ENCODE measurements around the gene RBFOX2.

RBFOX2 gene

GRCh38 chr22:35973388-35973787 is 55.2 kb downstream of the RBFOX2 start:
- no peaks in the 10 kb centered on the region for H3K27me3 Mint-ChIP-seq (ENCODE audit: low read depth, poor library complexity)
- no peak for DNase-seq
- peaks cover 90% of the 10 kb centered on the region for H3K4me1 Mint-ChIP-seq
- H3K36me3 Mint-ChIP-seq (ENCODE audit: low read depth) = no peaks in the 10 kb centered on the region
- no peak overlapping the region for H3K4me3 Mint-ChIP-seq
- H3K9me3 Mint-ChIP-seq = no peaks in the 10 kb centered on the region
- TF ChIP-seq, protein P1, sequence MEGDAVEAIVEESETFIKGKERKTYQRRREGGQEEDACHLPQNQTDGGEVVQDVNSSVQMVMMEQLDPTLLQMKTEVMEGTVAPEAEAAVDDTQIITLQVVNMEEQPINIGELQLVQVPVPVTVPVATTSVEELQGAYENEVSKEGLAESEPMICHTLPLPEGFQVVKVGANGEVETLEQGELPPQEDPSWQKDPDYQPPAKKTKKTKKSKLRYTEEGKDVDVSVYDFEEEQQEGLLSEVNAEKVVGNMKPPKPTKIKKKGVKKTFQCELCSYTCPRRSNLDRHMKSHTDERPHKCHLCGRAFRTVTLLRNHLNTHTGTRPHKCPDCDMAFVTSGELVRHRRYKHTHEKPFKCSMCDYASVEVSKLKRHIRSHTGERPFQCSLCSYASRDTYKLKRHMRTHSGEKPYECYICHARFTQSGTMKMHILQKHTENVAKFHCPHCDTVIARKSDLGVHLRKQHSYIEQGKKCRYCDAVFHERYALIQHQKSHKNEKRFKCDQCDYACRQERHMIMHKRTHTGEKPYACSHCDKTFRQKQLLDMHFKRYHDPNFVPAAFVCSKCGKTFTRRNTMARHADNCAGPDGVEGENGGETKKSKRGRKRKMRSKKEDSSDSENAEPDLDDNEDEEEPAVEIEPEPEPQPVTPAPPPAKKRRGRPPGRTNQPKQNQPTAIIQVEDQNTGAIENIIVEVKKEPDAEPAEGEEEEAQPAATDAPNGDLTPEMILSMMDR (IDR thresholded peaks at IDR 0.05) = no peak
- H3K27ac Mint-ChIP-seq = peak overlapping the region; percentile 95

GRCh38 chr22:35972559-35972958 is 56.1 kb downstream of the RBFOX2 start:
- TF ChIP-seq, protein P1 (IDR thresholded peaks at IDR 0.05) = no peak
- Mint-ChIP-seq H3K27me3 (ENCODE audit: low read depth, poor library complexity) (no peaks in the 10 kb centered on the region), H3K9me3 (no peaks in the 10 kb centered on the region), H3K4me3 (peak overlapping the region; percentile 27), H3K4me1 (peaks cover 91% of the 10 kb centered on the region), H3K36me3 (ENCODE audit: low read depth) (peaks cover 5% of the 10 kb centered on the region), H3K27ac (peak overlapping the region; percentile 95)
- DNase-seq = no peak

DNA sequence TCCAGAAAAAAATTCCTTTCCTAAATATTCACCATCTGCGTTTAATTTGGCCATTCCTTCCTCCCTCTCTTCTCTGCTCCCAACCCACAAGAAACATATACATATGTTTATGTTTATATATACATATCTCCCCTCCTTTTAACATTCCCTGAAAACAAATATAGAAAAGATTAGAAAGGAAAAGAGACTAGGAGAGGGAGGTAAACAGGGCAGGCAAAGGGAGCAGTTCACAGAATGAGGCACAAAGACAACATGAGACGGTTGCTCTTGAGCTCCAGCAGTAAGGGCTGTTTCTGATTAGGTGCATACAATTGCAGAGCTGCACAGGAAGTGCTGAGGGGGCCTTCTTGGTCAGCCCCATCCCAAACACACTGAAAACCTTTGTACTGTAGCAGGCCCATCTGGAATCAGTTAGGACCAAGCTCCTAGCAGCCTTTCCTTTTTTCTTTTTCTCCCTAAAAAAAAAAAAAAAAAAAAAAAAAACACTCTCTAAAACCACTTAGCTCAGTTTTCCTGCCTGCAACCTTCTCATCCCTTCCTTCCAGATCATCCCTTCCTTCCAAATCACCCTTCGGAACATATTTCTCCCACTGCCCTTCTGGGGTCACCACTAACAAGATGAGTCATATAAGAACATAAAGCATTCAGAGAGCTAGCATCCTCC is 57.0 kb downstream of the RBFOX2 start:
- Mint-ChIP-seq H3K9me3 (no peaks in the 10 kb centered on the region), H3K4me3 (peak overlapping the region; percentile 64), H3K27ac (peak overlapping the region; percentile 98), H3K4me1 (peaks cover 85% of the 10 kb centered on the region), H3K36me3 (ENCODE audit: low read depth) (peaks cover 13% of the 10 kb centered on the region), H3K27me3 (ENCODE audit: low read depth, poor library complexity) (no peaks in the 10 kb centered on the region)
- DNase-seq = peak; percentile 29
- TF ChIP-seq, protein P1 (IDR thresholded peaks at IDR 0.05) = no peak

DNA sequence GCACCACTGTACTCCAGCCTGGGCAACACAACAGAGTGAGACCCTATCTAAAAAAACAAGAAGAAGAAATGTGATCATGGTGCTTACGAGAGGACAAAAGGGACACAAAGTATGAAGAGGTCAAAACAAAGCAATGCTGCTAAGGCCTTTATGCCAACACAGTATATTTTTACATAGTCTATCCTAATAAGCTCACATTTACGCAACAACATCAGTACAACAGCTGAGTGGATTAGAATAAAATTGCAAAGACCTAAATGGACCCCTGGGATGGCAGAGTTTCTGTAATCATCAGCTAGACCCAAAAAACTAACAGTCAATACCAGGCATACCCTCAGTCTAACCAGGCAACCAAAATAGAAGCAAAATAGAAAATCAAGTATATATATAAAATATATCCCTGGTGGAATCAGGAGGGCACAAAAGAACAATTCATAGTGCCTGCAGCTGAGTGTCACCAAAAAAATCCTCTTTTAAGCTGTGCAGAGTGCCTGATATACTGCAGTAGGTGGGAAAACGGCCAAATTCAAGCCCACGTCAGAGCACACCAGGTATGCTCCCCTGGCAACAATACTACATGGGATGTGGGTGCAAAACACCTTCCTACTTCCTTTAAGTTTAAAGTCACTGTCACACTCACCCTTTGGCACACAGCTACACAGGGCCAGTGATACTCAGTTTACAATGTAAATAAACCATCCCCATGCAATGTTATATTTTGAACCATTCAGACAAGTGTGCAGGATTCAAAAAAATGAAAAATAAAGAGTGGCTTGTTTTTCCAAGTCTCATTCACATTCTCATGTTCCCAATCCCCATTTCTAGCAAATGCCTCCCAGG is 57.8 kb downstream of the RBFOX2 start:
- H3K9me3 Mint-ChIP-seq = no peaks in the 10 kb centered on the region
- no peaks in the 10 kb centered on the region for H3K27me3 Mint-ChIP-seq (ENCODE audit: low read depth, poor library complexity)
- DNase-seq = no peak
- peaks cover 80% of the 10 kb centered on the region for H3K4me1 Mint-ChIP-seq
- peak overlapping the region; percentile 68 for H3K4me3 Mint-ChIP-seq
- TF ChIP-seq, protein P1 (IDR thresholded peaks at IDR 0.05) = no peak
- H3K36me3 Mint-ChIP-seq (ENCODE audit: low read depth) = peaks cover 16% of the 10 kb centered on the region
- peak overlapping the region; percentile 98 for H3K27ac Mint-ChIP-seq

DNA sequence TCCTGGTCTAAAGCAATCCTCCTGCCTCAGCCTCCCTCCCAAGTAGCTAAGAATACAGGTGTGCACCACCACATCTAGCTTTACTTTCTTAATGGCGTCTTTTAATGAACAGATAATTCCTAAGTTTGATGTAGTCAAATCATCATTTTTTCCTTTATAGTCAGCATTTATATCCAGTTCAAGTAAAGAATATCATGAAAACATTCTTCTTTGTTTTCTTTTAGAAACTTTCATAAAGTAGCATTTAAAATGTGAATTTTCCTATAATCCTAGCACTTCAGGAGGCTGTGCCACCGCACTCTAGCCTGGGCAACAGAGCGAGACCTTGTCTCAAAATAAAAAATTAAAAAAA is 61.6 kb downstream of the RBFOX2 start:
- H3K27me3 Mint-ChIP-seq (ENCODE audit: low read depth, poor library complexity) = no peaks in the 10 kb centered on the region
- H3K4me3 Mint-ChIP-seq = no peak overlapping the region
- no peaks in the 10 kb centered on the region for H3K9me3 Mint-ChIP-seq
- H3K36me3 Mint-ChIP-seq (ENCODE audit: low read depth) = peaks cover 16% of the 10 kb centered on the region
- no peak for DNase-seq
- TF ChIP-seq, protein P1 (IDR thresholded peaks at IDR 0.05) = no peak
- no peak overlapping the region for H3K27ac Mint-ChIP-seq
- peaks cover 64% of the 10 kb centered on the region for H3K4me1 Mint-ChIP-seq

All from nephron progenitor cell (in vitro differentiated cells).